HG03378 (cell line): ENCODE data around the gene G3BP2.
A peak's percentile ranks its signal among the peaks of the same experiment; 100 is the strongest.
"Not testable (repeated sequence)": the region's sequence is repeated elsewhere in the genome, so short reads cannot be mapped to it uniquely, and the experiment has no call there.

Experiments used
- ATAC-seq: cut with Tn5 transposase; IDR thresholded peaks from one replicate; pipeline ENCODE4 v1.9.1; 2021; ENCODE audit warnings: mild to moderate bottlenecking, moderate library complexity; ENCODE audit not compliant: unreplicated experiment

The G3BP2 gene

GRCh38 chr4:75673027-75673958, at the start of gene G3BP2:
Gene G3BP2, minus strand, starts transcription at chr4:75673411. Its CDS starts 11,386 bp downstream, at chr4:75662025.
- ATAC-seq: peak; percentile 91

- ATAC-seq: no peak
Observed at GRCh38 chr4:75722417-75722816, 49.2 kb upstream of the G3BP2 start.

DNA sequence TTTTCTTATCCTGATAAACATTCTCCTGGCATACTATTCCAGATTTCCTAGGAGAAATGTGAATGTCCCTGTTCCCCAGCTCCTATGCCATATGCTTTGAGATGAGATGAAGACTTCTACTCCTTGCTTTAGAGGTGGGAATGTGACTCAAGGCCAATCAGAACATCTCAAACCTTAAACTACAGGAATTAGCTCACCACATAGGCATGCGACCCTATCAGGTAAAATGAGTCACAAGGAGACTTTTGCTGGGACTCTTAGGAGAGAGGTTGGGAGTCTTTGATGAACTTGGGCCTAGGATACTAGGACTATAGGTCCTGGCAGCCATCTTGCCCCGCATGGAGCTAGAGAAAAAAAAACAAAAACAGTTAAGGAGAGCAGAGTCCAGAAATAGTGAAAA, 45.3 kb upstream of the G3BP2 start:
- no peak for ATAC-seq

DNA sequence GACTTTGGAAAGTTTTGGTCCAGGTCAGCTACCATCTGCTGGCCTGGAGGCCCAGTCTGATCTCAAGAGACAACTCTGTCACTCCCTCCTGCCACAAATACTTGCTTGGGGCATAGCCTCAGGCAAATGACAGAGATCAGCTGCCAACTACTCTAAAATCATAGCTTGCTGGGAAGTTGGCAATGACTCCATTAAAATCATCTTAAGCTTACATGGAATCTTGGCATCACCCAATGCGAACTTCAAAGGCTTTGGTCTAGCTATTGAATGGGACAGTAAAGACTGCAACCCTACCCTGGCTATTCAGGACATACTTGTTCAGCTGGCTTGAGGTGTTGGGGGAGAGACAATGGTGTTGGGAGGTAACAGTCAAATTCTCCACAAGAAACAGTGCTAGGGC, 44.2 kb upstream of the G3BP2 start:
- no peak for ATAC-seq

DNA sequence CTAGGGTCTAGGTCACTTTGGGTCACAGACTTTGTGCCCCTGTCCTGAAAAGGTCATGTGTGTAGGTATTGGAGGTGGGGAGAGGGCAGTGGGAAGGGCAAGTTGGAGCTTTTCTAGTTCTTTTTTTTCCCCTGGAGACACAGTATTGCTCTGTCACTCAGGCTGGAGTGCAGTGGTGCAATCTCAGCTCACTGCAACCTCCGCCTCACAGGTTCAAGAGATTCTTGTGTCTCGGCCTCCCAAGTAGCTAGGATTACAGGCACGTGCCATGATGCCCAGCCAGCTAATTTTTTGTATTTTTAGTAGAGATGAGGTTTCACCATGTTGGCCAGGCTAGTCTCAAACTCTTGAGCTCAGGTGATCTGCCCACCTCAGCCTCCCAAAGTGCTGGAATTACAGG, 42.8 kb upstream of the G3BP2 start:
- not testable (repeated sequence) for ATAC-seq

DNA sequence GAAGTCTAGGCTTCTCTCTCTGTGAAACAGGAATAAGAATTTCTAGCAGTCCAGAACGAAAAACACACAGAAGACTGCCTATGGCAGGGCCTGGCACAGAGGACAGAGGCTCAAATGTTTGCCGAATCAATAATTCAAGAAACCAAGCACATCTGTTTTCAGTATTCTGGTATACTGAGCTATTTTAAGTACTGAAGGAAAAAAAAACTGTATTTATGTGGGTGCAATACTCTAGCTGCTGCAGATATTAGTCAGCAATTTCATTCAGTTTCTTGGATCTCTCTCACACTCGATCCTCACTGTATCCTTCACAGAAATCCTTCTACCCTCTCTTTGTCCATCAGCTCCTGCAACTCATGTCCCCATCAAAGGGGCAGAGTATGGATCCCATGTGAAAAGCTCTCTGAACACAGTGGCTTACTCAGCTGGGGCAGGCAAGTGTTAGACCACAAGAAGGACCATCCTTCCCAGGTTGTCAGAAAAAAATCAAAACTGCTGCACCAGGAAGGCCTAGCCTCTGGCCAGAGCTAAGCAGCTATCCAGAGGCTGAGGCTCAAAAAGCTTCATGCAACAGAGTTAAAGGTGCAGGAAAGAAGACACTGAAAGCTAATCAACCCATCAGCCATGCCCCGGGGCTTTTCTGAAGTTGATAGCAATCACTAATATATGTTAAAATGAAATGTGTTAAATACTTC, 42.0 kb upstream of the G3BP2 start:
- ATAC-seq: no peak

DNA sequence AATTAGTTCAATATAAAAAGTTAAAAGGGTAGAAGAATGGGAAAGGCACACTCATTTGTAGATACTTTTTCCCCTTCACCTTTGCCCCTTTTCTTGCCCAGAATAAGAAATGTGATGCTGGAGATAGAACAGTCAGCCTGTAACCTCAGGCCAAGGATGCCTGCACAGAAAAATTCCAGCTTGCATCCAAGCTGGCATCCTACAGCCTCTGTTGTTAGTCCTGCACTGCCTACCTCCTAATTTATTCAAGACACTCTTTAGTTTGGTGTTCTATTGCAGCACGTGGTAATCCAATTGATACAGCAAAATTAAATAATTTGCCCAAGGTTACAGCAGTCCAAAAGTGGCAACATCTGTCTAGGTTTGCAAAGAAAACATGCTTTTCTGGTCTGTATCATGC, 41.5 kb upstream of the G3BP2 start:
- ATAC-seq: no peak

GRCh38 chr4:75714011-75714410, 40.8 kb upstream of the G3BP2 start:
- ATAC-seq: no peak

DNA sequence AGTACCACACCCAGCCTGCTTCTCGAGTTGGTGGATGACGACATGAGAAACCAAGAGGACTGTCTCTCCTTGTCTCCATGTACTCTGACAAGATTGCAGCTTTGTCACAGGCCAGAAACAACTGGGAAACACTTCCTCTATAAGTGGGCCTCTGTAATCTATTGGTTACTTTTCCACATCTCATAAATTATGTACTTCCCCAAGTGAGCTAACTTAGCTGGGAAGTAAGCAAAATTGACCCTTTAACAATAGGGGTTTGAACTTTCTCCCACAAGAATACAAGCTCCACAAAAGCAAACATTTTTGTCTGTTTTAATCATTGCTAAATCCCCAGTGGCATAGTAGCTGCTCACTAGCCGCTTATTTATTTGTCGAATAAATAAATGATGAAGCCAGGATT, 37.0 kb upstream of the G3BP2 start:
- no peak for ATAC-seq

GRCh38 chr4:75708218-75708691, 35.0 kb upstream of the G3BP2 start:
- ATAC-seq: peak; percentile 86

- ATAC-seq: no peak
Observed at GRCh38 chr4:75705198-75705977, 32.2 kb upstream of the G3BP2 start.

- ATAC-seq: no peak
Observed at GRCh38 chr4:75702919-75703411, 29.8 kb upstream of the G3BP2 start.

DNA sequence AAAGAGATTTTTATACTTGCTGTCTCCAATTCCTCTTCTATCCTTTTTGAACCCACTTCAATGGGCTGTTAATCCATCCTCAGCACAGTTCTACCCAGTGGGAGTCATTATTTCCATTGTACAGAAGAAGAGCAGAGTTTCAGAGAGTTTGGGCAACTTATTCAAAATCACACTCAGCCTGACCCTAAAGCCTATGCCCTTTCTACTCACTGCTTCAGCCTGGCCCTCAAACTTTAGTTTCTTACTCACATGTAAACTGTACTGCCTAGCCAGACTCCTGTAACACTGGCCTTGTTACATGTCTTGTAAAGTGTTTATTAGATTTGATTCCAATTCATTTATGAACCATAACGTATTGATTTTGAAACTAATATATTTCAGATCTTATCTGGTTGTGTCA, 26.1 kb upstream of the G3BP2 start:
- ATAC-seq: peak; percentile 9

DNA sequence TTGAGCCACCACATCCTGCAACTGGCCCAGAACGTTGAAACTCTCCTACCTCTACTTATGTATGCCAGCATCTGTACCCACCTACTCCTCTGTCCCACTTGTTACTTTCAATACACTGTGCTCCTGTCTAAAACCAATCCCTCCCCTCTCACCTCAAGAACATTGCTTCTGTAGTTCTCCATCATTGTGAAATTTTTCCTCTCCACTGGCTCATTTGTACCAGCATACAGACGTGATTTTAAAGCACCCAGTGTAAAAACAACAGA, 25.7 kb upstream of the G3BP2 start:
- peak; percentile 40 for ATAC-seq

DNA sequence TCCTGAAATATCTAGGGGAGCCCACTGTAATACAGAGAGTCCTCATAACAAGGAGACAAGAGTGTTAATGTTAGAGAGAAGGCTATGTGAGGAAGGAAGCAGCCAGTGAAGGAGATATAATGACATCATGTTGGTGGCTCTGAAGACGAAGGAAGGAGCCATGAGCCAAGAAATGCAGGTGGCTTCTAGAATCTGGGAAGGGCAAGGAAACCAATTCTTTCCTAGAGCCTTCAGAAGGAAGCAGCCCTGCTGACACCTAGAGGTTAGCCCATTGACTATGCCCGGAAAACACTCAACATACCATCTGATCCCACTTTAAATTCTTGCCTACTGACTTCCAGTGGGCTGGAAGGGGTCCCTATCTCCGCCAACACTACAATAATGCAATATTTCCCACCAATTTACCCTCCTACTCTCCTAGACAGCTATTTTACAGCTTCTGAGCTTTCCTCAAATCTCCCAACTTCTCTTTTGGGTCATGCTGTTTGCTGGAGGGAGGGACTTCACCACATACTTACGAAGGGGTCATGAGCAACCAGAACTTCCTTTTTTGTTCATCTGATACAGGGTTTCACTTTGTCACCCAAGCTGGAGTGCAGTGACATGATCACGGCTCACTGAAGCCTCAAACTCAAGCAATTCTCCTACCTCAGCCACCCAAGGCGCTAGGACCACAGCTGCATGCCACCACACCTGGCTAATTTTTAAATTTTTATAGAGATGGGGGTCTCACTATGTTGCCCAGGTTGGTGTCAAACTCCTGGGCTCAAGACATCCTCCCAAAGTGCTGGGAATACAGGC, 25.2 kb upstream of the G3BP2 start:
- ATAC-seq: peak; percentile 99

DNA sequence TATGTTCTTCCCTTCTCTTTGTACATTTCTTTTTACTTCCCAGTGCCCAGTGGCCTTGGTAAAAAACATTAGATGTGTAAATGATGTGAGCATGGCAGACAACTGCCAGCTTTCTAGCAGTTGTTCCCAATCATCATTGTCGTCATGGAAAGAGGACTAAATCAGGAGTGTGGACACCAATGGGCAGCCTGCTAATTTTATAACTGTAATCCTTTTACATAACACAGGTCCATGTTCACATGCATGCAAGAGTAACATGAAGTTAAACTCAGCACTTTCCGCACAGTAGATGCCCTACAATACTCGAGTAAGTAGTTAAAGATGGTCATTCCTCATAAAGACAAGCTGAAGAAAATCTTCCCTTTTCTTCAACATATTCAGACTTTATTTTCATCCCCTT, 23.4 kb upstream of the G3BP2 start:
- ATAC-seq: no peak

GRCh38 chr4:75696071-75696470, 22.9 kb upstream of the G3BP2 start:
- ATAC-seq: no peak

DNA sequence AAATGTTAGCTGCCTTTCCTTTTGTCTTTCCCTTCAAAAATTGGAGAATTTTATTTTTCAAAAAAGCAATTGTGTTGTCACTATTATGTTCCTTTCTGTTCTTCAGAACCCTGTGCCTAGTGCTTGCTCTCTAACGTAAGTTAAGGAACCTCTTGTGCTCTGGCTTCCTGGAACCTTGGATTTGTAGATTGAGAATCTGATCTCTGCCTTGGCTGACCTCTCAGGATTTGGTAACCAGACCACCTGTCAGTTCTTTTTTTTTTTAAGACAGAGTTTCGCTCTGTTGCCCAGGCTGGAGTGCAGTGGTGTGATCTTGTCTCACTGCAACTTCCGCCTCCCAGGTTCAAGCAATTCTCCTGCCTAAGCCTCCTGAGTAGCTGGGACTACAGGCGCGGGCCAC, 18.9 kb upstream of the G3BP2 start:
- not testable (repeated sequence) for ATAC-seq

DNA sequence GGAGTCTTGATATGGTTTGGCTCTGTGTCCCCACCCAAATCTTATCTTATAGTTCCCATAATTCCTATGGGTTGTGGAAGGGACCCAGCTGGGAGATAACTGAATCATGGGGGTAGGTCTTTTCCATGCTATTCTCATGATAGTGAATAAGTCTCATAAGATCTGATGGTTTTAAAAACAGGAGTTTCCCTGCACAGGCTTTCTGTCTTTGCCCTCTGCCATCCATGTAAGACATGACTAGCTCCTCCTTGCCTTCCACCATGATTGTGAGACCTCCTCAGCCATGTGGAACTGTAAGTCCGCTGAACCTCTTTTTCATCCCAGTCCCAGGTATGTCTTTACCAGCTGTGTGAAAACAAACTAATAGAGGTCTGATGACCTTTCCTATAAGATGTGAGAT, 13.9 kb upstream of the G3BP2 start:
- ATAC-seq: not testable (repeated sequence)

- ATAC-seq: no peak
Observed at GRCh38 chr4:75686346-75686745, 13.1 kb upstream of the G3BP2 start.
